DOHH2 (cell line): Measurements from ENCODE around the gene RELN.

ENCODE experiments used
- H3F3A ChIP-seq: fragments of 200-600 bp; sonication (generic), shearing (Covaris generic); 2 replicates; pipeline ENCODE4 v1.6.0; 2016; ENCODE audit warnings: antibody characterized with exemption, mild to moderate bottlenecking; ENCODE audit not compliant: control insufficient read depth, insufficient read depth
- H3K27ac ChIP-seq: fragments of 200-600 bp; sonication (generic); 2 replicates; pipeline ENCODE4 v1.5.1; 2014; ENCODE audit warnings: low read depth, mild to moderate bottlenecking, low read length, moderate library complexity
- H3K27me3 ChIP-seq: fragments of 200-600 bp; sonication (generic); 2 replicates; pipeline ENCODE4 v1.6.1; 2014; ENCODE audit warnings: mild to moderate bottlenecking, low read length, mixed read lengths; ENCODE audit not compliant: control insufficient read depth
- H3K36me3 ChIP-seq: fragments of 200-600 bp; sonication (generic); 2 replicates; pipeline ENCODE4 v1.6.1; 2014; ENCODE audit warnings: mild to moderate bottlenecking, low read length, moderate library complexity, mixed read lengths; ENCODE audit not compliant: control insufficient read depth
- H3K4me1 ChIP-seq: fragments of 200-600 bp; sonication (generic); 2 replicates; pipeline ENCODE4 v1.6.1; 2014; ENCODE audit warnings: mild to moderate bottlenecking, low read length, mixed read lengths; ENCODE audit not compliant: control insufficient read depth
- H3K4me2 ChIP-seq: fragments of 200-600 bp; sonication (generic); 2 replicates; pipeline ENCODE4 v1.6.0; 2014; ENCODE audit warnings: mild to moderate bottlenecking, low read length, moderate library complexity
- H3K4me3 ChIP-seq: fragments of 200-600 bp; sonication (generic); 2 replicates; pipeline ENCODE4 v1.5.1; 2014; ENCODE audit warnings: mild to moderate bottlenecking, low read length, mixed read lengths
- H3K79me2 ChIP-seq: fragments of 200-600 bp; sonication (generic); 2 replicates; pipeline ENCODE4 v1.6.1; 2014; ENCODE audit warnings: mild to moderate bottlenecking, low read length, mixed read lengths; ENCODE audit not compliant: control insufficient read depth
- H3K9me2 ChIP-seq: fragments of 200-600 bp; sonication (generic); replicated peaks from 2 replicates; pipeline ENCODE4 v1.6.1; 2014; ENCODE audit warnings: mild to moderate bottlenecking, low read length, mixed read lengths; ENCODE audit not compliant: control insufficient read depth
- H3K9me3 ChIP-seq: fragments of 200-600 bp; sonication (generic); 2 replicates; pipeline ENCODE4 v1.6.1; 2014; ENCODE audit warnings: antibody characterized with exemption, low read length, mixed read lengths; ENCODE audit not compliant: control insufficient read depth, insufficient read depth
- H4K20me1 ChIP-seq: fragments of 200-600 bp; sonication (generic); 2 replicates; pipeline ENCODE4 v1.6.0; 2014; ENCODE audit warnings: low read depth, mild to moderate bottlenecking, antibody characterized with exemption, low read length, moderate library complexity; ENCODE audit not compliant: control insufficient read depth, insufficient read depth
- EZH2phosphoT487 ChIP-seq: fragments of 200-600 bp; sonication (generic); IDR thresholded peaks from 2 replicates; pipeline ENCODE4 v1.6.1; 2017; ENCODE audit warnings: borderline replicate concordance, mild to moderate bottlenecking, antibody characterized with exemption, low read length, moderate library complexity, mixed read lengths
- TF ChIP-seq, protein P1 (sequence below): fragments of 200-600 bp; sonication (generic); IDR thresholded peaks from one replicate; pipeline ENCODE4 v1.5.1; 2014; ENCODE audit warnings: antibody characterized with exemption, mild to moderate bottlenecking, low read depth, low read length; ENCODE audit not compliant: poor library complexity, severe bottlenecking

RELN gene

GRCh38 chr7:103576641-103577040 is 412.8 kb downstream of the RELN start:
- H3K36me3 ChIP-seq = no peaks in the 10 kb centered on the region
- no peak overlapping the region for H3K27ac ChIP-seq
- H3K9me2 ChIP-seq = no peaks in the 10 kb centered on the region
- H3K9me3 ChIP-seq = no peaks in the 10 kb centered on the region
- H3K4me1 ChIP-seq = no peaks in the 10 kb centered on the region
- H3K27me3 ChIP-seq = no peaks in the 10 kb centered on the region; the same call in 1 of the 2 replicates
- no peaks in the 10 kb centered on the region for H4K20me1 ChIP-seq
- H3K79me2 ChIP-seq = no peaks in the 10 kb centered on the region
- TF ChIP-seq, protein P1, sequence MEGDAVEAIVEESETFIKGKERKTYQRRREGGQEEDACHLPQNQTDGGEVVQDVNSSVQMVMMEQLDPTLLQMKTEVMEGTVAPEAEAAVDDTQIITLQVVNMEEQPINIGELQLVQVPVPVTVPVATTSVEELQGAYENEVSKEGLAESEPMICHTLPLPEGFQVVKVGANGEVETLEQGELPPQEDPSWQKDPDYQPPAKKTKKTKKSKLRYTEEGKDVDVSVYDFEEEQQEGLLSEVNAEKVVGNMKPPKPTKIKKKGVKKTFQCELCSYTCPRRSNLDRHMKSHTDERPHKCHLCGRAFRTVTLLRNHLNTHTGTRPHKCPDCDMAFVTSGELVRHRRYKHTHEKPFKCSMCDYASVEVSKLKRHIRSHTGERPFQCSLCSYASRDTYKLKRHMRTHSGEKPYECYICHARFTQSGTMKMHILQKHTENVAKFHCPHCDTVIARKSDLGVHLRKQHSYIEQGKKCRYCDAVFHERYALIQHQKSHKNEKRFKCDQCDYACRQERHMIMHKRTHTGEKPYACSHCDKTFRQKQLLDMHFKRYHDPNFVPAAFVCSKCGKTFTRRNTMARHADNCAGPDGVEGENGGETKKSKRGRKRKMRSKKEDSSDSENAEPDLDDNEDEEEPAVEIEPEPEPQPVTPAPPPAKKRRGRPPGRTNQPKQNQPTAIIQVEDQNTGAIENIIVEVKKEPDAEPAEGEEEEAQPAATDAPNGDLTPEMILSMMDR = no peak
- TF ChIP-seq EZH2phosphoT487 = no peak
- H3F3A ChIP-seq = no peaks in the 10 kb centered on the region
- no peak overlapping the region for H3K4me2 ChIP-seq
- no peak overlapping the region for H3K4me3 ChIP-seq

- Histone ChIP-seq H3K27me3 (peaks cover 9% of the 10 kb centered on the region), H3K79me2 (no peaks in the 10 kb centered on the region), H3K9me3 (no peaks in the 10 kb centered on the region), H3K4me3 (no peak overlapping the region), H3F3A (no peaks in the 10 kb centered on the region), H3K36me3 (no peaks in the 10 kb centered on the region), H3K4me2 (no peak overlapping the region), H3K9me2 (no peaks in the 10 kb centered on the region), H3K27ac (no peak overlapping the region), H4K20me1 (no peaks in the 10 kb centered on the region), H3K4me1 (no peaks in the 10 kb centered on the region)
- TF ChIP-seq, protein P1 = no peak
- TF ChIP-seq EZH2phosphoT487 = no peak
Observed at GRCh38 chr7:103574576-103574975, 414.9 kb downstream of the RELN start.

- Histone ChIP-seq H3F3A (no peaks in the 10 kb centered on the region), H3K4me1 (no peaks in the 10 kb centered on the region), H3K36me3 (no peaks in the 10 kb centered on the region), H3K27ac (no peak overlapping the region), H3K9me3 (no peaks in the 10 kb centered on the region), H3K4me3 (no peak overlapping the region), H3K9me2 (no peaks in the 10 kb centered on the region), H3K27me3 (peaks cover 13% of the 10 kb centered on the region), H3K4me2 (no peak overlapping the region), H4K20me1 (no peaks in the 10 kb centered on the region), H3K79me2 (no peaks in the 10 kb centered on the region)
- TF ChIP-seq EZH2phosphoT487 = no peak
- TF ChIP-seq, protein P1 = peak; percentile 75
Observed at GRCh38 chr7:103573479-103574058, 415.9 kb downstream of the RELN start.
